SH-SY5Y (cell line): ENCODE measurements around the gene KLHL22.

Experiments used
- GATA2 ChIP-seq: IDR thresholded peaks from 2 replicates; pipeline ENCODE4 v1.6.1; 2011; ENCODE audit warnings: mild to moderate bottlenecking, low read depth, low read length
- GATA3 ChIP-seq: IDR thresholded peaks from 2 replicates; pipeline ENCODE4 v1.6.1; 2011; ENCODE audit warnings: low read depth, mild to moderate bottlenecking, low read length, moderate library complexity

The KLHL22 gene

GRCh38 chr22:20429254-20430100 is 66.1 kb downstream of the KLHL22 start:
- TF ChIP-seq GATA3 (no peak), GATA2 (no peak)

- no peak for TF ChIP-seq GATA3
- no peak for TF ChIP-seq GATA2
Measured at GRCh38 chr22:20428496-20429253, 66.9 kb downstream of the KLHL22 start.

GRCh38 chr22:20427945-20428417 is 67.6 kb downstream of the KLHL22 start:
- TF ChIP-seq GATA3, result no peak
- no peak for TF ChIP-seq GATA2

GRCh38 chr22:20427104-20427944 is 68.3 kb downstream of the KLHL22 start:
- no peak for TF ChIP-seq GATA3
- TF ChIP-seq GATA2, result no peak

GRCh38 chr22:20426259-20426615 is 69.4 kb downstream of the KLHL22 start:
- TF ChIP-seq GATA3 (no peak), GATA2 (no peak)

GRCh38 chr22:20425566-20426258 is 69.9 kb downstream of the KLHL22 start:
- TF ChIP-seq GATA3 (no peak), GATA2 (no peak)

GRCh38 chr22:20424932-20425565 is 70.5 kb downstream of the KLHL22 start:
- no peak for TF ChIP-seq GATA3
- TF ChIP-seq GATA2, result no peak

GRCh38 chr22:20424568-20424931 is 71.0 kb downstream of the KLHL22 start:
- TF ChIP-seq GATA3 (no peak), GATA2 (no peak)

- no peak for TF ChIP-seq GATA3
- TF ChIP-seq GATA2, result peak; percentile 64
Measured at GRCh38 chr22:20423906-20424551, 71.6 kb downstream of the KLHL22 start.

- TF ChIP-seq GATA2, result no peak; the same call in 1 of the 2 replicates
- no peak for TF ChIP-seq GATA3
Measured at GRCh38 chr22:20423008-20423905, 72.3 kb downstream of the KLHL22 start.

GRCh38 chr22:20422271-20423007 is 73.2 kb downstream of the KLHL22 start:
- TF ChIP-seq GATA2 (no peak; the same call in 1 of the 2 replicates), GATA3 (no peak)

GRCh38 chr22:20421507-20421874 is 74.1 kb downstream of the KLHL22 start:
- TF ChIP-seq GATA3 (no peak), GATA2 (no peak)
